Type B pancreatic cell (in vitro differentiated cells): ENCODE measurements around the gene ZFP3. TPM values are rescaled to one million over a fixed set of nuclear protein-coding genes. Genes with fewer than 3 reads are reported as not detected.

Experiments
- DNase-seq: peaks from one replicate; pipeline ENCODE4 v3.0.0; 2021; ENCODE audit warnings: mixed read lengths; ENCODE audit not compliant: unreplicated experiment; ENCODE audit errors: extremely low spot score
- H3K27ac Mint-ChIP-seq: 2 replicates; pipeline ENCODE4 v1.8.0; 2021; ENCODE audit warnings: mild to moderate bottlenecking, mixed read lengths
- H3K27me3 Mint-ChIP-seq: 2 replicates; pipeline ENCODE4 v1.8.0; 2021; ENCODE audit warnings: mixed read lengths
- H3K36me3 Mint-ChIP-seq: 2 replicates; pipeline ENCODE4 v1.8.0; 2021; ENCODE audit warnings: mixed read lengths
- H3K4me1 Mint-ChIP-seq: one replicate; pipeline ENCODE4 v1.8.0; 2021; ENCODE audit warnings: mixed read lengths; ENCODE audit not compliant: unreplicated experiment
- H3K4me3 Mint-ChIP-seq: 2 replicates; pipeline ENCODE4 v1.8.0; 2021; ENCODE audit warnings: mild to moderate bottlenecking, mixed read lengths
- H3K9me3 Mint-ChIP-seq: 2 replicates; pipeline ENCODE4 v1.8.0; 2021; ENCODE audit warnings: mixed read lengths
- total RNA-seq: library from RNA; stranded (reverse); gene quantifications from 2 replicates; pipeline ENCODE4 v1.2.1, GENCODE V29; 2021; ENCODE audit warnings: low replicate concordance
- TF ChIP-seq, protein P1 (sequence below): fragments of 200-600 bp; sonication (generic); conservative IDR thresholded peaks from 2 replicates; pipeline ENCODE4 v1.5.0; 2021; ENCODE audit warnings: antibody characterized with exemption, mild to moderate bottlenecking

Gene ZFP3
- total RNA-seq, 1 donor from 2014 or later: 0.53 TPM

DNA sequence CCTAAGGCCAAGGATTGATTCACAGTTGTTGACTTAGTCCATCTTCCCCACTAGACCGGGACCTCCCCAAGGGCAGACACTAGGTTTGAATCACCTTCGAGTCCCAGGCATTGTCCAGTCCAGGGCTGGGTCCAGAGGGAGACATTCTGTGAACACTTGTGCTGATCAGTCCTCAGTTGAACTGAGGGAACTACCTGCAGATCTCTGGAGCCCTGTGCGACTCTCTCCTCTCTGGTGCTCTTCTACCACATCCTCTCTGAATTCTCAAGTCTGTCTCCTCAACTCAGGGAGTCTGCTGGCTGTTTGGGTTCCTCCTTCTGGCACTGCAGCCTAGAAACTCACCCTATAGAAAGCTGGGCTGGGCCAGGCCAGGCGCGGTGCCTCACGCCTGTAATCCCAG lies 22.6 kb downstream of the ZFP3 start:
- H3K4me3 Mint-ChIP-seq: peak overlapping the region; percentile 69
- peaks cover 20% of the 10 kb centered on the region for H3K27me3 Mint-ChIP-seq

DNA sequence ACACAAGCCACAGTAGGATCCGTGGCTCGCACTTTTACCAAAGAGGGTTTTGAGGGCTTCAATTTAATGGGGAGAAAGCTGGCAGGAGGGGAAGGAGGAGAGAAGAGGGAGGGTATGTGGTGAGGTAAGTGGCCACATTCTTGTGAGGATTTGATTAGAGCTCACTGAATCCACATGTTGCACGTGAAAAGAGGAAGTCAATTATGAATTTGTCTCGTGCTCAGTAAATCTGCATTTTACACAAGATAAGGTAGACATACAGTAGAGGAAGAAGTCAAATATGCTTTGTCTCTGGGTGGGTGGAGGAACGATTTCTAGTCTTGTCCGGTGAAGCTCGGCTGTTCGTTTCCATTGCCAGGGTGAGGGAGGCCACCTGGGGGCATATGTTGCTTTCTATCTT lies 32.5 kb downstream of the ZFP3 start:
- H3K27me3 Mint-ChIP-seq: no peaks in the 10 kb centered on the region
- peak overlapping the region; percentile 91 for H3K27ac Mint-ChIP-seq
- H3K36me3 Mint-ChIP-seq: peaks cover 49% of the 10 kb centered on the region
- DNase-seq: no peak
- peaks cover 7% of the 10 kb centered on the region for H3K9me3 Mint-ChIP-seq
- H3K4me3 Mint-ChIP-seq: peak overlapping the region; percentile 92
- H3K4me1 Mint-ChIP-seq: peaks cover 23% of the 10 kb centered on the region
- TF ChIP-seq, protein P1, sequence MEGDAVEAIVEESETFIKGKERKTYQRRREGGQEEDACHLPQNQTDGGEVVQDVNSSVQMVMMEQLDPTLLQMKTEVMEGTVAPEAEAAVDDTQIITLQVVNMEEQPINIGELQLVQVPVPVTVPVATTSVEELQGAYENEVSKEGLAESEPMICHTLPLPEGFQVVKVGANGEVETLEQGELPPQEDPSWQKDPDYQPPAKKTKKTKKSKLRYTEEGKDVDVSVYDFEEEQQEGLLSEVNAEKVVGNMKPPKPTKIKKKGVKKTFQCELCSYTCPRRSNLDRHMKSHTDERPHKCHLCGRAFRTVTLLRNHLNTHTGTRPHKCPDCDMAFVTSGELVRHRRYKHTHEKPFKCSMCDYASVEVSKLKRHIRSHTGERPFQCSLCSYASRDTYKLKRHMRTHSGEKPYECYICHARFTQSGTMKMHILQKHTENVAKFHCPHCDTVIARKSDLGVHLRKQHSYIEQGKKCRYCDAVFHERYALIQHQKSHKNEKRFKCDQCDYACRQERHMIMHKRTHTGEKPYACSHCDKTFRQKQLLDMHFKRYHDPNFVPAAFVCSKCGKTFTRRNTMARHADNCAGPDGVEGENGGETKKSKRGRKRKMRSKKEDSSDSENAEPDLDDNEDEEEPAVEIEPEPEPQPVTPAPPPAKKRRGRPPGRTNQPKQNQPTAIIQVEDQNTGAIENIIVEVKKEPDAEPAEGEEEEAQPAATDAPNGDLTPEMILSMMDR: no peak

More for the DNA sequence above, 22.6 kb downstream of the ZFP3 start:
- DNase-seq: no peak
- Mint-ChIP-seq H3K36me3 (peaks cover 9% of the 10 kb centered on the region), H3K4me1 (no peaks in the 10 kb centered on the region), H3K27ac (peak overlapping the region; percentile 51), H3K9me3 (peaks cover 5% of the 10 kb centered on the region)
- TF ChIP-seq, protein P1: no peak

GRCh38 chr17:5111402-5112204 lies 33.3 kb downstream of the ZFP3 start, which contains the start of gene ZNF232:
TSS of gene ZNF232 (minus strand) at chr17:5111878. CDS start at chr17:5111822, 56 bp downstream.
- Mint-ChIP-seq H3K4me1 (peaks cover 23% of the 10 kb centered on the region), H3K27me3 (peaks cover under 1% of the 10 kb centered on the region), H3K36me3 (peaks cover 41% of the 10 kb centered on the region), H3K27ac (peak within 1 kb of the TSS; percentile 91), H3K9me3 (peaks cover 7% of the 10 kb centered on the region), H3K4me3 (peak within 1 kb of the TSS; percentile 92)
- peak; percentile 97 for DNase-seq
- TF ChIP-seq, protein P1: no peak

- Mint-ChIP-seq H3K4me1 (peaks cover 8% of the 10 kb centered on the region), H3K4me3 (no peak within 1 kb of the TSS), H3K36me3 (peaks cover 5% of the 10 kb centered on the region), H3K27me3 (peaks cover 9% of the 10 kb centered on the region), H3K9me3 (no peaks in the 10 kb centered on the region), H3K27ac (no peak within 1 kb of the TSS)
- DNase-seq: no peak
- TF ChIP-seq, protein P1: no peak
Measured at GRCh38 chr17:5115673-5116651, 37.7 kb downstream of the ZFP3 start, which contains the start of gene USP6. TSS of gene USP6 (plus strand) at chr17:5116032. CDS start at chr17:5130368, 14,336 bp downstream.

DNA sequence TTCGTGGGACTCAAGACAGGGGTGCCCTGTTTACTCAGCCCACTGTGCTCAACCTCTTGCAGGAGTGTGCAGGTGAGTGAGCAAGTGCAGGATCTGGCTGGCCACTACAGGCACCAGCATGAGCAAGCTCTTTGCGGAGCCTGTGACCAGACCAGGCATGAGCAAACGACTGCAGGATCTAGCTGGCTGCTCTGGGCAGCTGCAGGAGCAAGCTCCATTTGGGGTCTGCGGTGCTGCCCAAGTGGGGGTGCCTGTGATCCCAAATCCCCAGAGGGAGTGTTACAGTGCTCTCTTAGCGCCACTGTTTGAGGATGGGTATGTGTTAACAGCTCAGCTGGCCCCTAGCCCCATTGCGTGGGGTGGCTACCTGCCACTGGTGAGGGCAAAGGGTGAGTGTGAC lies 40.0 kb downstream of the ZFP3 start:
- Mint-ChIP-seq H3K4me3 (no peak overlapping the region), H3K27me3 (peaks cover 19% of the 10 kb centered on the region), H3K36me3 (peaks cover under 1% of the 10 kb centered on the region), H3K9me3 (no peaks in the 10 kb centered on the region), H3K27ac (no peak overlapping the region), H3K4me1 (peaks cover 2% of the 10 kb centered on the region)
- TF ChIP-seq, protein P1: no peak
- no peak for DNase-seq
